HepG2 (cell line): ENCODE results near the gene CASZ1. TPM values are rescaled to one million over a fixed set of nuclear protein-coding genes. Genes with fewer than 3 reads are reported as not detected.

Source experiments
- ATAD3A ChIP-seq: sonication (generic); formaldehyde crosslinking; IDR thresholded peaks from 2 replicates; pipeline ENCODE4 v1.4.0; 2020; ENCODE audit warnings: missing genetic modification reagents
- GATA4 ChIP-seq: sonication (generic); IDR thresholded peaks from 2 replicates; pipeline ENCODE4 v1.6.1; 2016; ENCODE audit warnings: antibody characterized with exemption, low read depth, borderline replicate concordance
- GMEB2 ChIP-seq: IDR thresholded peaks from 2 replicates; pipeline ENCODE4 v1.6.1; 2016; ENCODE audit warnings: missing biosample characterization, missing genetic modification reagents, low read depth
- HNF4A ChIP-seq: sonication (generic); formaldehyde crosslinking; IDR thresholded peaks from 2 replicates; pipeline ENCODE4 v1.4.0; 2020; ENCODE audit warnings: missing genetic modification reagents
- KAT8 ChIP-seq: IDR thresholded peaks from 2 replicates; pipeline ENCODE4 v1.6.1; 2016; ENCODE audit warnings: missing genetic modification reagents, missing compliant biosample characterization
- LCORL ChIP-seq, 2 experiments: fragments of 450-650 bp in 1 of 2; sonication (generic) in 1 of 2; formaldehyde crosslinking in 1 of 2; IDR thresholded peaks; 2 replicates each; pipeline versions ENCODE4 v1.5.0 to v1.6.1; 2017 to 2020; ENCODE audit warnings: antibody characterized with exemption in 1 of 2, missing genetic modification reagents in 1 of 2
- MAX ChIP-seq: IDR thresholded peaks from 2 replicates; pipeline ENCODE4 v1.6.1; 2012; ENCODE audit warnings: inconsistent platforms
- RBAK ChIP-seq: sonication (generic); formaldehyde crosslinking; IDR thresholded peaks from 2 replicates; pipeline ENCODE4 v1.5.1; 2020; ENCODE audit warnings: mild to moderate bottlenecking, missing genetic modification reagents
- RBM22 ChIP-seq: fragments of 200-400 bp; formaldehyde crosslinking; optimal IDR thresholded peaks from 2 replicates; pipeline ENCODE3; 2017; ENCODE audit warnings: mild to moderate bottlenecking, low read length, moderate library complexity
- SMAD3 ChIP-seq: sonication (generic); formaldehyde crosslinking; IDR thresholded peaks from 2 replicates; pipeline ENCODE4 v1.4.0; 2020; ENCODE audit warnings: missing genetic modification reagents
- TRAFD1 ChIP-seq: sonication (generic); formaldehyde crosslinking; IDR thresholded peaks from 2 replicates; pipeline ENCODE4 v1.5.1; 2020; ENCODE audit warnings: missing genetic modification reagents, mild to moderate bottlenecking, borderline replicate concordance
- ZFP1 ChIP-seq: IDR thresholded peaks from 2 replicates; pipeline ENCODE4 v1.6.1; 2016
- ZNF17 ChIP-seq: sonication (generic); formaldehyde crosslinking; IDR thresholded peaks from 2 replicates; pipeline ENCODE4 v1.5.0; 2020; ENCODE audit warnings: mild to moderate bottlenecking, missing genetic modification reagents
- ZNF431 ChIP-seq: sonication (generic); formaldehyde crosslinking; IDR thresholded peaks from 2 replicates; pipeline ENCODE4 v1.9.0; 2022; ENCODE audit warnings: missing genetic modification reagents, low read depth, mild to moderate bottlenecking, borderline replicate concordance
- ZNF687 ChIP-seq: sonication (generic); formaldehyde crosslinking; IDR thresholded peaks from 2 replicates; pipeline ENCODE4 v1.5.1; 2020; ENCODE audit warnings: mild to moderate bottlenecking, missing genetic modification reagents, moderate library complexity
- ZNF768 ChIP-seq: sonication (generic); formaldehyde crosslinking; IDR thresholded peaks from 2 replicates; pipeline ENCODE4 v1.4.0; 2020; ENCODE audit warnings: missing genetic modification reagents
- polyA plus RNA-seq, 8 experiments: library from polyadenylated mRNA; depleted of rRNA in 3 of 8; stranded (reverse) in 7 of 8; unstranded in 1 of 8; fragments of >200 nt; fragmentation: Illumina TruSeq in 4 of 8; extraction: Trizol in 4 of 8; gene quantifications; 2 replicates each; pipeline versions ENCODE4 v1.2.1 to v1.2.3, GENCODE V29; 2011 to 2016; ENCODE audit warnings: low read depth in 4 of 8, missing spikeins in 1 of 8, mixed read lengths in 1 of 8; ENCODE audit not compliant: insufficient read depth in 1 of 8
- total RNA-seq, 5 experiments: library from RNA; depleted of rRNA; stranded (reverse); fragments of >200 nt; fragmentation: Illumina TruSeq; extraction: Trizol; gene quantifications; 2 replicates each; pipeline ENCODE4 v1.2.3, GENCODE V29; 2016; ENCODE audit warnings: low read depth in 1 of 5
- TF ChIP-seq, protein P1 (sequence below): sonication (generic); formaldehyde crosslinking; conservative IDR thresholded peaks from 2 replicates; pipeline ENCODE4 v1.4.0; 2020; ENCODE audit warnings: mild to moderate bottlenecking, missing genetic modification reagents, moderate library complexity

CASZ1 gene
- total and polyA plus RNA-seq, 2 of the 13 experiments (the other 11 are each of a cell fraction or from before 2014, with no cell fraction given), result 1.9 to 3.7 TPM

GRCh38 chr1:10677491-10678391, 118.7 kb downstream of the CASZ1 start (continued):
- TF ChIP-seq RBM22 (no peak), GMEB2 (CRISPR knock-in tag) (no peak), TRAFD1 (CRISPR knock-in tag) (no peak), SMAD3 (no peak), RBAK (CRISPR knock-in tag) (no peak), KAT8 (CRISPR knock-in tag) (0 out of 2 replicates have a peak, but pooled peaks have one; percentile 20), ZNF431 (CRISPR knock-in tag) (no peak), HNF4A (CRISPR knock-in tag) (peak; percentile 93), LCORL (IDR thresholded peaks at IDR 0.05) (no peak), LCORL (CRISPR knock-in tag; IDR thresholded peaks at IDR 0.05) (peak; percentile 65; the same call in 1 of the 2 replicates), ZNF17 (CRISPR knock-in tag) (no peak), GATA4 (no peak), ZNF687 (CRISPR knock-in tag) (peak; percentile 89), ZNF768 (CRISPR knock-in tag) (0 out of 2 replicates have a peak, but pooled peaks have one; percentile 14), MAX (peak; percentile 61), ZFP1 (CRISPR knock-in tag) (no peak), ATAD3A (CRISPR knock-in tag) (no peak)
- TF ChIP-seq, protein P1, sequence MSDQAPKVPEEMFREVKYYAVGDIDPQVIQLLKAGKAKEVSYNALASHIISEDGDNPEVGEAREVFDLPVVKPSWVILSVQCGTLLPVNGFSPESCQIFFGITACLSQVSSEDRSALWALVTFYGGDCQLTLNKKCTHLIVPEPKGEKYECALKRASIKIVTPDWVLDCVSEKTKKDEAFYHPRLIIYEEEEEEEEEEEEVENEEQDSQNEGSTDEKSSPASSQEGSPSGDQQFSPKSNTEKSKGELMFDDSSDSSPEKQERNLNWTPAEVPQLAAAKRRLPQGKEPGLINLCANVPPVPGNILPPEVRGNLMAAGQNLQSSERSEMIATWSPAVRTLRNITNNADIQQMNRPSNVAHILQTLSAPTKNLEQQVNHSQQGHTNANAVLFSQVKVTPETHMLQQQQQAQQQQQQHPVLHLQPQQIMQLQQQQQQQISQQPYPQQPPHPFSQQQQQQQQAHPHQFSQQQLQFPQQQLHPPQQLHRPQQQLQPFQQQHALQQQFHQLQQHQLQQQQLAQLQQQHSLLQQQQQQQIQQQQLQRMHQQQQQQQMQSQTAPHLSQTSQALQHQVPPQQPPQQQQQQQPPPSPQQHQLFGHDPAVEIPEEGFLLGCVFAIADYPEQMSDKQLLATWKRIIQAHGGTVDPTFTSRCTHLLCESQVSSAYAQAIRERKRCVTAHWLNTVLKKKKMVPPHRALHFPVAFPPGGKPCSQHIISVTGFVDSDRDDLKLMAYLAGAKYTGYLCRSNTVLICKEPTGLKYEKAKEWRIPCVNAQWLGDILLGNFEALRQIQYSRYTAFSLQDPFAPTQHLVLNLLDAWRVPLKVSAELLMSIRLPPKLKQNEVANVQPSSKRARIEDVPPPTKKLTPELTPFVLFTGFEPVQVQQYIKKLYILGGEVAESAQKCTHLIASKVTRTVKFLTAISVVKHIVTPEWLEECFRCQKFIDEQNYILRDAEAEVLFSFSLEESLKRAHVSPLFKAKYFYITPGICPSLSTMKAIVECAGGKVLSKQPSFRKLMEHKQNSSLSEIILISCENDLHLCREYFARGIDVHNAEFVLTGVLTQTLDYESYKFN (CRISPR knock-in tag), result peak; percentile 56; the same call in 1 of the 2 replicates
